RWPE2 (cell line): ENCODE results near the gene MDFIC.

Experiments
- ATAC-seq: fragments of 200-7000 bp; cut with Tn5 transposase; 3 replicates; pipeline ENCODE4 v1.9.1; 2021; ENCODE audit warnings: low read depth
- DNase-seq: peaks from one replicate; pipeline ENCODE4 v3.0.0-alpha.2; 2020; ENCODE audit warnings: low spot score
- H3K27ac ChIP-seq: fragments of 450-650 bp; 2 replicates; pipeline ENCODE4 v1.5.1; 2017; ENCODE audit warnings: mild to moderate bottlenecking; ENCODE audit not compliant: poor library complexity, severe bottlenecking
- H3K27me3 ChIP-seq: fragments of 250-450 bp; sonication (Bioruptor Pico); 2 replicates; pipeline ENCODE4 v1.5.1; 2021; ENCODE audit warnings: mild to moderate bottlenecking, moderate library complexity; ENCODE audit not compliant: insufficient read depth, poor library complexity, severe bottlenecking
- H3K36me3 ChIP-seq: fragments of 250-450 bp; sonication (Bioruptor Pico); 2 replicates; pipeline ENCODE4 v1.5.1; 2020; ENCODE audit warnings: low read depth, mild to moderate bottlenecking, moderate library complexity
- H3K4me1 ChIP-seq: fragments of 250-450 bp; sonication (Bioruptor Pico); 2 replicates; pipeline ENCODE4 v1.5.1; 2021; ENCODE audit warnings: mild to moderate bottlenecking, moderate library complexity; ENCODE audit not compliant: insufficient read depth, poor library complexity, severe bottlenecking
- H3K4me3 ChIP-seq: fragments of 250-450 bp; sonication (Bioruptor Pico); 2 replicates; pipeline ENCODE4 v1.5.1; 2021; ENCODE audit warnings: mild to moderate bottlenecking, moderate library complexity; ENCODE audit not compliant: severe bottlenecking
- H3K9me3 ChIP-seq: fragments of 250-450 bp; sonication (Bioruptor Pico); 2 replicates; pipeline ENCODE4 v1.5.1; 2021; ENCODE audit warnings: mild to moderate bottlenecking, moderate library complexity; ENCODE audit not compliant: severe bottlenecking
- TF ChIP-seq, protein P1 (sequence below): fragments of 450-650 bp; IDR thresholded peaks from one replicate; pipeline ENCODE4 v1.5.1; 2017; ENCODE audit warnings: mild to moderate bottlenecking, moderate library complexity; ENCODE audit not compliant: poor library complexity, severe bottlenecking

Gene MDFIC

DNA sequence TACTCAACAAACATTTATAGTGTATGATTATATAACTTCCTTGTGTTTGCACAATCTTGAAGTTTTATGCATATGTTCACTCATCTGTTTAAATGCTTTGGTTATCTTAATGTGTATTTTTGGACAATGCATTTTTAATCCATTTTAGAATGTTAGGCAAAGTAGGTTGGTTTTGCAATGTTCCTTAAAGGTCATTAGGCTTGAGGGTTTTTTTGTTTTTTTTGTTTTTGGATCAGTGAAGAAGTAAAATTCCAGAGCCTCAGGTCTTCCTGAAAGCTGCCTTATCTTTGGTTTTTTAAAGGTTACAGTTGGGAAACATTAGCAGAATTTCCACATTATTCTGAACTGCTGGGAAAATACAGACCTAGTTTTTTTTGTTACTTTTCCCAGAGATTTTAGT, 12.8 kb downstream of the MDFIC start:
- DNase-seq (no peak), ATAC-seq (no peak)
- H3K36me3 ChIP-seq: peaks cover 4% of the 10 kb centered on the region; the same call in 1 of the 2 replicates
- H3K27me3 ChIP-seq: no peaks in the 10 kb centered on the region
- no peak overlapping the region for H3K27ac ChIP-seq
- H3K9me3 ChIP-seq: no peaks in the 10 kb centered on the region
- no peak overlapping the region for H3K4me3 ChIP-seq
- TF ChIP-seq, protein P1, sequence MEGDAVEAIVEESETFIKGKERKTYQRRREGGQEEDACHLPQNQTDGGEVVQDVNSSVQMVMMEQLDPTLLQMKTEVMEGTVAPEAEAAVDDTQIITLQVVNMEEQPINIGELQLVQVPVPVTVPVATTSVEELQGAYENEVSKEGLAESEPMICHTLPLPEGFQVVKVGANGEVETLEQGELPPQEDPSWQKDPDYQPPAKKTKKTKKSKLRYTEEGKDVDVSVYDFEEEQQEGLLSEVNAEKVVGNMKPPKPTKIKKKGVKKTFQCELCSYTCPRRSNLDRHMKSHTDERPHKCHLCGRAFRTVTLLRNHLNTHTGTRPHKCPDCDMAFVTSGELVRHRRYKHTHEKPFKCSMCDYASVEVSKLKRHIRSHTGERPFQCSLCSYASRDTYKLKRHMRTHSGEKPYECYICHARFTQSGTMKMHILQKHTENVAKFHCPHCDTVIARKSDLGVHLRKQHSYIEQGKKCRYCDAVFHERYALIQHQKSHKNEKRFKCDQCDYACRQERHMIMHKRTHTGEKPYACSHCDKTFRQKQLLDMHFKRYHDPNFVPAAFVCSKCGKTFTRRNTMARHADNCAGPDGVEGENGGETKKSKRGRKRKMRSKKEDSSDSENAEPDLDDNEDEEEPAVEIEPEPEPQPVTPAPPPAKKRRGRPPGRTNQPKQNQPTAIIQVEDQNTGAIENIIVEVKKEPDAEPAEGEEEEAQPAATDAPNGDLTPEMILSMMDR: no peak
- peaks cover 13% of the 10 kb centered on the region for H3K4me1 ChIP-seq

DNA sequence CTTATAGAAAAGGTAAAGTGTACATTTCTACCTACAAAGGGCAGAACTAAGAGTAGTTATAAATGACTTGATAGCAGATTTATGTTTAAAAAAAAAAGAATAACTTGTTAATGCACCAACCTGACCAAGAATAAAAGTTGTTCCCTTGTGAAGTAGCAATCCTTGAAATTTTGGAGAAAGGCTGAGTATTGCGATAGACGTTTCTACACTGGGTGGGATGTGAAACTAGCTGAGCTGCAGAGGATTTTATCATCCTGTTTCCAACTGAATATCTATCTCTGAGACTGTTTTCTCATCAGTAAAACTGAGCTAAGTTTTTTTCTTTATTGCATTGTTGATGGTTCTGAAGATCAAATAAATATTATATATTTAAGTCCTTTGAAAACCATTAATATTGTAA, 14.6 kb downstream of the MDFIC start:
- no peaks in the 10 kb centered on the region for H3K27me3 ChIP-seq
- no peak overlapping the region for H3K4me3 ChIP-seq
- no peaks in the 10 kb centered on the region for H3K9me3 ChIP-seq
- no peak overlapping the region for H3K27ac ChIP-seq
- TF ChIP-seq, protein P1: no peak
- no peak for DNase-seq
- ATAC-seq: no peak
- H3K4me1 ChIP-seq: no peaks in the 10 kb centered on the region
- no peaks in the 10 kb centered on the region for H3K36me3 ChIP-seq

DNA sequence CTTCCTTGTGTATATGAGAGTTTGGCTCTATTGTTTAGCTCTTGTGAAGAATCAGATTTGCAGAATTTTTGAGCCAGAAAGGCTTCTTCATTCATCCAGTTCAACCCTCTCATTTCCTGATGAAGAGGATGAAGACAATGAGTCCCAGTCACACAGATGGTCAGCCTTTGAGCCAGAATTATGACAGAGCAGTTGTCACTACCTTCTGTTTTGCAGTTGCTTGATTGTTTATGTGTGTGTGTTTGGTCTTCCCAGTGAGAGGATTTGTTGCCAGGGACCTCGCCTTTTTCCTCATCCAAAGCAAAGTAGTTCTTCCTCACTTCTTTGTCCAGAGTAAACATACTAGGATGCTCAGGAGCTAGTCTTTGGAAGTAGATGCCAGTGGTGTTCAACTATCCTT, 15.6 kb downstream of the MDFIC start:
- TF ChIP-seq, protein P1: no peak
- no peak for ATAC-seq
- H3K4me3 ChIP-seq: no peak overlapping the region

DNA sequence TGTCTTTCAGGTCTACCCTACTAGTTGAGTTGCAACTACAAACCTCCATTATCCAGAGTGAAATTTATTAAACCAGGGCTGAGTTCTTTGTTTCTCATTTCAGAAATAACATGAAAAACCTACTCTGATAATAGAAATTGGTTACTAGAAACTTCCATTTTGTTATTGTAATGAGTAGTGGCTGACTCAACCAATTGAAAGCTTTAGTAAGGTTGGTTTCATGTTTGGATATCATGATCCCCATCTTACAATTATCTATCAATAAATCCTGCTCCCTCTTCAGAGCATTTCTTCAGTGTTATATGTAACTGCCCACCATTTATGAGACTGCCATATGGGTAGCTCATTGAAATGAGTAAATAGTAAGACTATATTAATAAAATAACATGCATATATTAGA, 16.9 kb downstream of the MDFIC start:
- H3K9me3 ChIP-seq: no peaks in the 10 kb centered on the region
- H3K36me3 ChIP-seq: no peaks in the 10 kb centered on the region
- no peak overlapping the region for H3K27ac ChIP-seq
- no peaks in the 10 kb centered on the region for H3K4me1 ChIP-seq
- DNase-seq: no peak
- no peak overlapping the region for H3K4me3 ChIP-seq
- no peaks in the 10 kb centered on the region for H3K27me3 ChIP-seq
- ATAC-seq: no peak
- TF ChIP-seq, protein P1: no peak

More for the DNA sequence above, 15.6 kb downstream of the MDFIC start:
- Histone ChIP-seq H3K4me1 (no peaks in the 10 kb centered on the region), H3K36me3 (no peaks in the 10 kb centered on the region), H3K27me3 (no peaks in the 10 kb centered on the region), H3K9me3 (no peaks in the 10 kb centered on the region), H3K27ac (no peak overlapping the region)
- DNase-seq: no peak

DNA sequence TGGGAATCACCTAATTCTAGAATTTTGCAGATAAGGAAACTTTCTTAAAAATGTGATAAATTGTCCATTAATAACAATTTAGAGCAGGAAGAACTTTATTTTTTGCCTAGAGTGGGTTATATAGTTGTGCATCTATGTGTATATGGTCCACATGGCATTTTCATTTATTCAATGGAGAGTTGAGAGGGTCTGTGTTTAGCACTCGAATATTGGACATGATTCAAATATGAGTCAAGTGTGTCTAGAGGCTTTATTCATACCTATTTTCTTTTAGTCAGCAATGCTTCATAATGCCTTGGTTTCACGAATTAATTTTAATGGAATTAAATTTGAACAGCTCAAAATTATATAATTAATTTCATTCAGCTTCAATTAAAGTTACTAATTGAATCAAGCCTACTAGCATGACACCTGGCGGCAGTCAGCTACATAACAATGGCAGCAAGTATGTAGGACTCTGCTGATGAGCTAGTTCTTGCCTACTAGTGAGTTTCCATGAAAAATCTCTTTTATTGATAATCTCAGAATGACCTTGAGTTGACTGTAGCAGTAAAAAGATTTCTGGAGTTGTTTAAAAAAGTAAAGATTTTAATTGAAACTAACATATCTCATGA, 17.7 kb downstream of the MDFIC start:
- H3K27me3 ChIP-seq: no peaks in the 10 kb centered on the region
- no peak overlapping the region for H3K27ac ChIP-seq
- TF ChIP-seq, protein P1: no peak
- no peaks in the 10 kb centered on the region for H3K36me3 ChIP-seq
- no peaks in the 10 kb centered on the region for H3K9me3 ChIP-seq
- no peaks in the 10 kb centered on the region for H3K4me1 ChIP-seq
- no peak overlapping the region for H3K4me3 ChIP-seq
- no peak for ATAC-seq
- no peak for DNase-seq
